ENCODE data around the gene APBB1IP.

APBB1IP gene

DNA sequence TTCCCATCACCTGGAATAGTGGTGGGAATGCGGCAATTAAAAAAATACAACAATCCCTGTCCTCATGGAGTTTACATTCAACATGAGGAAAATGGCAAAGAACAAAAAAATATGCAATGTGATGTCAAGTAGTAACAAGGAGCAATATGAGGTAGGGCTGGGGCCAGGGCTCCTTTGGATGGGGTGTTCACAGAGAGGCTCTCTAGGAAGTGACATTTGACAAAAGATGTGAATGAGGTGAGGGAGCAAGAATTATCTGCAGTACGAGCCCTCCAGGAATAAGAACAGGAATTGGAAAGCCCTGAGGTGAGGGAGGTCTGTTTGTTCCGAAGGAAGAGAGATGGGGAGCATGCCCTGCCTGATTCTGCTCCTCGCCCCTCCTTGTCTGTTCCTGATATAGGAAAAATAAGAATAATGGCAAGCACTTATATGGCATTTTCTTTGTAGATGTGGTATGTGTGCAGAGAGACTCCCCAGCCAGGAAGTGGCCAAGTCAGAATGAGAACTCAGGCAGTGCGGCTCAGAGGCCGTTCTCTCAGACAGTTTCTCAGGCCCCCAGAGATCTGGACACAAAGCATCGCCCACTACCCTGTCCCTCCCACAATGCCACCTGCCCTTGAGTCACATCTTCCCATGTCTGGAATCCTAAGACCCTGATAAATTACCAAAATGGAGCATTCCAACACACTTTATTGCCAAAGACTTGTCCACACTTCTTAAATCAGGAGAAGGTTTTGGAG lies 105.6 kb downstream of the APBB1IP start:
- Histone ChIP-seq H3K36me3 (ENCODE audit: control insufficient read depth, low read depth, low read length) (no peaks in the 10 kb centered on the region), H3K4me3 (ENCODE audit: low read length) (no peak overlapping the region), H3K9me3 (ENCODE audit: control insufficient read depth, low read depth, low read length) (no peaks in the 10 kb centered on the region), H3K27me3 (ENCODE audit: control insufficient read depth, insufficient read depth, low read length) (no peaks in the 10 kb centered on the region), H3K27ac (ENCODE audit: low read length) (no peak overlapping the region), H3K9ac (ENCODE audit: low read length) (no peak overlapping the region), H3K4me1 (ENCODE audit: control insufficient read depth, low read depth, low read length) (peaks cover 5% of the 10 kb centered on the region)

DNA sequence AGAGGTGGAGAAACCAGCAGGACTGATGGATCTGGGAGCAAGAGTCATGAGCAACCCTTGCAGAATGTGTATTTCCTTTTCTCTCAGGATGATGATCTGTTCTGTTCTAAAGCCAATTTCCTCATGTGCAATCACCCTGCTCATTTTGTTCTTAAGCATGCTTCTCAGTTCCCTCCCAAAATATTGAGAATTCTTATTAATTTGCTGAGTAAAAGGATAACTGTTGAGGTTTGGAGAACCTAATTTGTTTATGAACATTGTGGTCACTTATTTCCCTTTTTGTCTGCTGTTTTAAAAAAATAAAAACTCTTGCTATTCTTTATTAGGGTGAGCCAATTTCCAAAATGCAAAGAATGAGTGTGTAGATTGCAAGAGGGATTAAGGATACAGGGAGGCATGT lies 106.8 kb downstream of the APBB1IP start:
- Histone ChIP-seq H3K4me3 (ENCODE audit: low read length) (no peak overlapping the region), H3K9ac (ENCODE audit: low read length) (no peak overlapping the region), H3K27me3 (ENCODE audit: control insufficient read depth, insufficient read depth, low read length) (no peaks in the 10 kb centered on the region), H3K9me3 (ENCODE audit: control insufficient read depth, low read depth, low read length) (no peaks in the 10 kb centered on the region), H3K36me3 (ENCODE audit: control insufficient read depth, low read depth, low read length) (no peaks in the 10 kb centered on the region), H3K27ac (ENCODE audit: low read length) (no peak overlapping the region), H3K4me1 (ENCODE audit: control insufficient read depth, low read depth, low read length) (peaks cover 5% of the 10 kb centered on the region)

DNA sequence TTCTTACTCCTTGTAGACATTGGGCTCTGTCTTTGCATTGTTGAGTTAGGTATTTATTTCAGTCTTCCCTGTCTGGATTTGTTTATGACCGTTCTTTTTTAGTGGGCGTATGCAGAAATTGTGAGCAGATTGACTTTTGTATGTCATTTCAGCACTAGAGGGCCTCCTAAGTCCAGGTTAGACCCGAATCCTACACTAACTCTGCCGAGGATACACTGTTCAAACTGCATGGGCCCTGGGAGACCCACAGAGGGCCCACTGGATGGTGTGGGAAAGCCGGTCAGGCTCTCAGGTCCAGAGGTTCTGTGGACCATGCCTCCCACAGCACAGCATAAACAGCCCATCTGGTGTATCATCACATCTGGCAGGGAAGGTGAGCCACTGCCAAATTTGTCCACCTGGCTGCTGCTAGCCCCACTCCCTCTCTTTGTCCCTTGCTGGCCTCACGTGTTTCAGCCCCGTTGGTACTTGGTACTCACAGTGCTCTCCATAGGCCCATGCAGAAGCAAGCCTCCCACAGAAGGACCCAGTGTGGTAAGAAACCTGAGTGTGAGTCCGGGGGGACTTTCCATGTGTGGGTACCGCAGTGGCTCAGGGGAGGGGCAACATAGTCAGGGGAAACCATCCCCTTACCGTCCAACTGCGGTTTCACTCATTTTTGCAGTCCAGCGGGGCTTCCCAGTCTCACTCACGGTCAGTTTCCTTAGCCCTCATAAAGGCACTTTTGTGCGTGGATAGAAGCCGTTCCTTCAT lies 112.8 kb downstream of the APBB1IP start:
- no peak overlapping the region for H3K9ac ChIP-seq (ENCODE audit: low read length)
- H3K9me3 ChIP-seq (ENCODE audit: control insufficient read depth, low read depth, low read length) = no peaks in the 10 kb centered on the region
- no peaks in the 10 kb centered on the region for H3K27me3 ChIP-seq (ENCODE audit: control insufficient read depth, insufficient read depth, low read length)
- H3K27ac ChIP-seq (ENCODE audit: low read length) = no peak overlapping the region
- no peaks in the 10 kb centered on the region for H3K36me3 ChIP-seq (ENCODE audit: control insufficient read depth, low read depth, low read length)
- H3K4me1 ChIP-seq (ENCODE audit: control insufficient read depth, low read depth, low read length) = peaks cover 1% of the 10 kb centered on the region
- no peak overlapping the region for H3K4me3 ChIP-seq (ENCODE audit: low read length)

DNA sequence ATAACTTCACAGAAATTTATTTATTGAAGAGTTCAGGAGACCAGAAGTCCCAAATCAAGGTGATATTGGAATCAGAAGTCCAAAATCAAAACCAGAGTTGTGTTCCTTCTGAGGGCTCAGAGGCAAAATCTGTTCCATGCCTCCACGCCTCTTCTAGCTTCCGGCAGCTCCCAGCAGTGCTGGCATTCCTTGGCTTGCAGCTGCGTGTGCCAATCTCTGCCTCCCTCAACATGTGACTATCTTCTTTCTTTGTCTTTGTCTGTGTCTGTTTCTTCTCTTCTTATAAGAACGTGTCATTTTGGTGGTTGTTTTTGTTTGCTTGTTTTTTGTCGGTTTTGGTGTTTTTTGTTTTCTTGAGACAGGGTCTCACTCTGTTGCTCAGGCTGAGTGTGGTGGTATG lies 116.1 kb downstream of the APBB1IP start:
- H3K36me3 ChIP-seq (ENCODE audit: control insufficient read depth, low read depth, low read length) = no peaks in the 10 kb centered on the region
- H3K4me1 ChIP-seq (ENCODE audit: control insufficient read depth, low read depth, low read length) = peaks cover 15% of the 10 kb centered on the region

DNA sequence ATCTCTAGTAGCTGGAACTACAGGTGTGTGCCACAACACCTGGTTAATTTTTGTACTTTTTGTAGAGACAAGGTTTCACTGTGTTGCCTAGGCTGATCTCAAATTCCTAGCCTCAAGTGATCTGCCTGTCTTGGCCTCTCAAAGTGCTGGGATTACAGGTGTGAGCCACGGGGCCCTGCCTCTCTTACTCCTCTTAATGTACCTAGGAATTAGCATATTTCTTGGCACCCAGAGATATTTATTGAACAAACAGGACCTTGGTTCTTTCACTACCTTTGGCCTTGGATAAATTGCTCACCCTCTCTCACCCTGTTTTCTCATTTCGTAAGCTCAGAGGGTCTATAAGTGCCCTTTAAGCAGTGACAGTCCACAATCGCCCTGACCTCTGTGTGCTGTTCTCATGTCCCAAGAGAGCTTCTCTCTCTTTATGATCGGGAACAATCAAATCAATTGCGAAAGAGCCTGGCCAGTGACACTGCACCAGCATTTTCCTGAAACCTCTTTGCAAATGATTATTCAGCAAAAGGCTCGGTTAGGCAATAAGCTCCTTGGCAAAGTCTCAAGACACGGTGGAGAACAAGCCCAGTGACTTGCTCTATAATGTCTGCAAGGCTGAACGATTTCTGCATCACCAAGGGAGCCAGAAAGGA lies 117.7 kb downstream of the APBB1IP start:
- H3K9ac ChIP-seq (ENCODE audit: low read length) = no peak overlapping the region
- no peak overlapping the region for H3K4me3 ChIP-seq (ENCODE audit: low read length)
- H3K27me3 ChIP-seq (ENCODE audit: control insufficient read depth, insufficient read depth, low read length) = no peaks in the 10 kb centered on the region
- H3K36me3 ChIP-seq (ENCODE audit: control insufficient read depth, low read depth, low read length) = no peaks in the 10 kb centered on the region
- peaks cover 15% of the 10 kb centered on the region for H3K4me1 ChIP-seq (ENCODE audit: control insufficient read depth, low read depth, low read length)
- no peak overlapping the region for H3K27ac ChIP-seq (ENCODE audit: low read length)
- H3K9me3 ChIP-seq (ENCODE audit: control insufficient read depth, low read depth, low read length) = no peaks in the 10 kb centered on the region

More for the DNA sequence above, 116.1 kb downstream of the APBB1IP start:
- Histone ChIP-seq H3K9ac (ENCODE audit: low read length) (no peak overlapping the region), H3K27ac (ENCODE audit: low read length) (no peak overlapping the region), H3K9me3 (ENCODE audit: control insufficient read depth, low read depth, low read length) (no peaks in the 10 kb centered on the region), H3K27me3 (ENCODE audit: control insufficient read depth, insufficient read depth, low read length) (no peaks in the 10 kb centered on the region), H3K4me3 (ENCODE audit: low read length) (no peak overlapping the region)

DNA sequence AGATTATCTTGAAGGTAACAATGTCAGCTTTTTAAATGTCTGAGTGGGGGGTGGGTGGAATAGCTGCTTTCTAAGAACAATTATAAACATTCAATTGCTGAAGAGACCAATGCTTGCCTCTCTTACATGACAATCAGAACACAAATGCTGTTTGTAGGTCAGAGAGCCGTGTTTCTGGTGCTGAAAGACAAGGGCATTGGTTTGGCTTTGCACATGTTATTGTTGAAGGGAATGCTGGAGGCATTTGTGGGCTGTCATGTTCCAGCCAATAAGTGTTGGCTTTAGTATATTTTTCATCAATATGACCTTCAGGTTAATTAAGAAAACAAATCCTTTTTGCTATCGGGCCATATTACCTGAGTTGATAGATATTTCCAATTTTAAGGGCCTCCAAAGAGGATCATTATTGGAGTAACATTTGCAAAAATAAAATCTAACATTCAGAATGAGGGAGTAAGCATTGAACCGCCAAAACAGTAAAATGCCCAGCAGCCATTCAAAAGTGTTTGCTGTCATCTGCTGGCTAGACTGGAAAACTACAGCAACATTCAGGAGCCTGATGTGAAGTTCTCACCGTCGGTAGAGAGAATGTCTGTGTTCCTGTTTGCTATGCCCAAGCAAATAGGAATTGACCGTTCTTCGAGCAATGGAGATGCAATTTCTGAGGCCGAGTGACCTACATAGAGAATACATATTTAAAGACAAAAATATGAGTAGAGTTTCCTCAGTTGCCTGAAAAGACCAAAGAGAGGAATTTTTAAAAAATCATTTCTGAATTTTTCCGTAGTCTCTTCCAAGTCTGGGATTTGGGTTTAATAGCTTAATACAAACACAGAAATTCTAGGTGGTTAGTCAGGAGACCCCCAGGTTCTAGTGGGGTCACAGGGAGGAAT lies 118.9 kb downstream of the APBB1IP start:
- Histone ChIP-seq H3K27ac (ENCODE audit: low read length) (no peak overlapping the region), H3K4me3 (ENCODE audit: low read length) (no peak overlapping the region), H3K27me3 (ENCODE audit: control insufficient read depth, insufficient read depth, low read length) (no peaks in the 10 kb centered on the region), H3K4me1 (ENCODE audit: control insufficient read depth, low read depth, low read length) (peaks cover 15% of the 10 kb centered on the region), H3K9ac (ENCODE audit: low read length) (no peak overlapping the region), H3K9me3 (ENCODE audit: control insufficient read depth, low read depth, low read length) (no peaks in the 10 kb centered on the region), H3K36me3 (ENCODE audit: control insufficient read depth, low read depth, low read length) (no peaks in the 10 kb centered on the region)

DNA sequence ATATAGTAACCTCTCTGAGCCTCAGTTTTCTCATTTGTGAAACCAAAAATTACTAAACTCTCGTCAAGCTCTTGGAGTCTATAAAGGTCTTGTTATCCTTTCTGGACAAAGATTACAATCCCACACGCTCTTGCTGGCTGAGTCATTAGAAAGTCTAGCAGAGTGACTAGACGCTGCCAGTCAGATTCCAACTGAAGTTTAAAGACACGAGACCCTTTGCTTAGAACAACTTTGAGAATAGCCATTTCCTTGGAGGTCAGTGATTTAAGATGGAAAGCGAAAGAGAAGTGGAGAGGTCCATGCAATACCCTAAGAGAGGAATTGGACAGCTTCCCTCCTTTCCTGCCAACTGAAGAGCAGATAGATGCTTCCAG lies 119.5 kb downstream of the APBB1IP start:
- no peak overlapping the region for H3K27ac ChIP-seq (ENCODE audit: low read length)
- no peak overlapping the region for H3K9ac ChIP-seq (ENCODE audit: low read length)
- H3K4me1 ChIP-seq (ENCODE audit: control insufficient read depth, low read depth, low read length) = peaks cover 15% of the 10 kb centered on the region
- H3K27me3 ChIP-seq (ENCODE audit: control insufficient read depth, insufficient read depth, low read length) = no peaks in the 10 kb centered on the region
- H3K9me3 ChIP-seq (ENCODE audit: control insufficient read depth, low read depth, low read length) = no peaks in the 10 kb centered on the region
- no peak overlapping the region for H3K4me3 ChIP-seq (ENCODE audit: low read length)
- H3K36me3 ChIP-seq (ENCODE audit: control insufficient read depth, low read depth, low read length) = no peaks in the 10 kb centered on the region

DNA sequence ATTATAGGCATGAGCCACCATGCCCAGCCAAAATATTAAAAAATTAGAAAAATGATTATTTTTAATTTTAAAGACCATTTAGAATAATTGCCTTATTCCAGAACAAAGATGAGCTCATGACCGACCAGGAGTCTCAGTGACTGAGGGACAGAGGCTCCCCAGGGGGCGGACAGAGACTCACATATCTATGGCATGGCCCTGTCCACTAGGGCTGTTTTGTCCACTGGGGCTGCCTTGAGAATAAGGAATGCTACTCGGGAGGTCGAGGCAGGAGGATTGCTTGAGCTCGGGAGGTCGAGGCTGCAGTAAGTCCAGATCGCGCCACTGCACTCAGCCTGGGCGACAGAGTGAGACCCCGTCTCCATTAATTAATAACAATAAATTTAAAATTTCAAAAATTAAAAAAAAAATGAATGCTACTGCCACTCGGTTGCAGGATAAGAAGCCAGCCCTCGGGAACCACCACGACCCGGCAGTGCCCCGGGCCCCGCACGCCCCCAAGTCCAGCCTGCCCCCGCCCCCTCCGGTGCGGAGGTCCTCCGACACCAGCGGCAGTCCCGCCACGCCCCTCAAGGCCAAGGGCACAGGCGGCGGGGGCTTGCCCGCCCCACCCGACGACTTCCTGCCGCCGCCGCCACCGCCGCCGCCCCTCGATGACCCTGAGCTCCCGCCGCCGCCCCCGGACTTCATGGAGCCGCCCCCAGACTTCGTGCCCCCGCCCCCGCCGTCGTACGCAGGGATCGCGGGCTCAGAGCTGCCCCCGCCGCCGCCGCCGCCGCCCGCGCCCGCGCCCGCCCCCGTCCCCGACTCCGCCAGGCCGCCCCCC lies 128.6 kb downstream of the APBB1IP start:
- Histone ChIP-seq H3K36me3 (ENCODE audit: control insufficient read depth, low read depth, low read length) (no peaks in the 10 kb centered on the region), H3K27me3 (ENCODE audit: control insufficient read depth, insufficient read depth, low read length) (peaks cover 6% of the 10 kb centered on the region), H3K9me3 (ENCODE audit: control insufficient read depth, low read depth, low read length) (no peaks in the 10 kb centered on the region), H3K9ac (ENCODE audit: low read length) (no peak overlapping the region), H3K4me3 (ENCODE audit: low read length) (peak overlapping the region; percentile 51), H3K4me1 (ENCODE audit: control insufficient read depth, low read depth, low read length) (no peaks in the 10 kb centered on the region), H3K27ac (ENCODE audit: low read length) (no peak overlapping the region)

DNA sequence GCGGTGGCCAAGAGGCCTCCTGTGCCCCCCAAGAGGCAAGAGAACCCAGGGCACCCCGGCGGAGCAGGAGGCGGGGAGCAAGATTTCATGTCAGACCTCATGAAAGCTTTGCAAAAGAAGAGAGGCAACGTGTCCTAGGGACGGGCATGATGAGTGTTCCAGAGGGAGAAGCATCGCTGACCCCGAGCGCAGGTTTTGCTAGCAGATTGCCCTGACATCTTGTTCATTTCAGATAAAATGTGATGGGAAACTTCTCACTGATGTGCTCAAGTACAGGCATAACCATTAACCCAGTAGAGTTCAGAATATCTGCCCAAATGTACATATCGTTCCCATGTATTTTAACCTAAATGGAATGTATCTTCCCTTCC lies 129.2 kb downstream of the APBB1IP start:
- H3K9ac ChIP-seq (ENCODE audit: low read length) = no peak overlapping the region
- peaks cover 6% of the 10 kb centered on the region for H3K27me3 ChIP-seq (ENCODE audit: control insufficient read depth, insufficient read depth, low read length)
- no peaks in the 10 kb centered on the region for H3K9me3 ChIP-seq (ENCODE audit: control insufficient read depth, low read depth, low read length)

DNA sequence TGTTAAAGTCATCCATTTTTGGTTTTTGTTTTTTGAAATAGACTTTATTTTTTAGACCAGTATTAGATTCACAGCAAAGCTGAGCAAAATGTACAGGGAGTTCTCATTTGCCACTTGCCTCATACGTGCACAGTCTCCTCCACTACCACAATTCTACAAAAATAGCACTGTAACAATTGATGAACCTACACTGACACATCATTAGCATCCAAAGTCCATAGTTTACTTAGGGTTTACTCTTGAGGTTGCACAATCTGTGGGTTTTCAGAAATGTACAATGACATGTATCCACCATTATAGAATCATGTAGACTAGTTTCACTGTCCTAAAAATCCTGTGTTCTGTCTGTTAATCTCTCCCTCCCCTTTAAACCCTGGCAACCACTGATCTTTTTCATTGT lies 133.5 kb downstream of the APBB1IP start:
- Histone ChIP-seq H3K9ac (ENCODE audit: low read length) (no peak overlapping the region), H3K27me3 (ENCODE audit: control insufficient read depth, insufficient read depth, low read length) (peaks cover 6% of the 10 kb centered on the region), H3K36me3 (ENCODE audit: control insufficient read depth, low read depth, low read length) (no peaks in the 10 kb centered on the region), H3K4me3 (ENCODE audit: low read length) (no peak overlapping the region), H3K4me1 (ENCODE audit: control insufficient read depth, low read depth, low read length) (no peaks in the 10 kb centered on the region), H3K9me3 (ENCODE audit: control insufficient read depth, low read depth, low read length) (no peaks in the 10 kb centered on the region), H3K27ac (ENCODE audit: low read length) (no peak overlapping the region)

More for the DNA sequence above, 129.2 kb downstream of the APBB1IP start:
- Histone ChIP-seq H3K27ac (ENCODE audit: low read length) (no peak overlapping the region), H3K4me1 (ENCODE audit: control insufficient read depth, low read depth, low read length) (no peaks in the 10 kb centered on the region), H3K36me3 (ENCODE audit: control insufficient read depth, low read depth, low read length) (no peaks in the 10 kb centered on the region), H3K4me3 (ENCODE audit: low read length) (peak overlapping the region; percentile 51)
